Measurements from ENCODE around the gene FGF14. TPM values are rescaled to one million over a fixed set of nuclear protein-coding genes. Genes with fewer than 3 reads are reported as not detected.

The FGF14 gene
- total and polyA plus RNA-seq, 4 donors, result 19.3 to 59.7 (median 38.0) TPM

DNA sequence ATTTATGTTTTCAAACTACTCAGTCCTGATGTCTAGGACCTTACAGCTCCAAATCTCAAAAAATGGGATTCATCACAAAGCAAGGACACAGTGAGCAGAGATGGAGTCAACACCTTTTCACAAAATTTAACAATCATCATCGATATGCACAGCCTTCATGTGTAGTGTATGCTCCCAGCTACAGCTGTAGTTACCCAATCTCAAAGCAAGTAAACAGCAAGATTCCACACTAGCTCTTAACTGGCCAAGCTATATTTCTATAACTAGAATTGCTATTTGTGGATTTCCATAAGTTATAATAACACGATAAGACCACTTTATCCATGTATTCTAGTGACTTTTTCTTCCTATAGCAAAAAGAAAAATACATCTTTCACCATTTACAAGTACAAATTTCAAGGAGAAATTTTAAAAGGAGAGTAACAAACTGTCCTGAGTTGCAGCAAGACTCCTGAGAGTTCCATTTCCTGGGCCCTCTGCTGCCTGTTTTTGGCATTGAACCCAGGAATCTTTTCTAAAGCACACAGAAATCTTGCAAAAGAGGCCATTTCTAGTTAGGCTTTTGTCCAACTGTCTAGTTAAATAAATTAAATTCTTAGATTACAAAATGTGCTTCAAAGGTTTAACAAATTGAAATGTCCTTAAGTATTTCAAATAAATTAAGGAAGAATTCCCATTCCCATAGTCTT lies 460.6 kb downstream of the FGF14 start:
- Histone ChIP-seq H3K27me3 (ENCODE audit: control insufficient read depth, insufficient read depth, low read length) (no peaks in the 10 kb centered on the region), H3K4me1 (ENCODE audit: control insufficient read depth, insufficient read depth, low read length) (no peaks in the 10 kb centered on the region), H3K4me3 (ENCODE audit: low read depth, low read length) (no peak overlapping the region), H3K9me3 (ENCODE audit: control insufficient read depth, insufficient read depth, low read length) (no peaks in the 10 kb centered on the region), H3K36me3 (ENCODE audit: control insufficient read depth, insufficient read depth, low read length) (no peaks in the 10 kb centered on the region), H3K27ac (ENCODE audit: low read depth, low read length) (no peak overlapping the region)
- no CpG with 5 or more reads among the region's 2 CpGs for WGBS (ENCODE audit: insufficient coverage)
- peak in 2 of 6 donors; percentile 54 to 63 for DNase-seq (ENCODE audit: low read depth in 4 of 6, low spot score in 6 of 6)

GRCh38 chr13:101939370-101939769 lies 462.5 kb downstream of the FGF14 start:
- H3K27me3 ChIP-seq (ENCODE audit: control insufficient read depth, insufficient read depth, low read length), result no peaks in the 10 kb centered on the region
- H3K4me3 ChIP-seq (ENCODE audit: low read depth, low read length), result no peak overlapping the region
- no peaks in the 10 kb centered on the region for H3K36me3 ChIP-seq (ENCODE audit: control insufficient read depth, insufficient read depth, low read length)
- no peak overlapping the region for H3K27ac ChIP-seq (ENCODE audit: low read depth, low read length)
- no peak for DNase-seq (ENCODE audit: low read depth in 4 of 6, low spot score in 6 of 6)
- no CpG with 5 or more reads among the region's 2 CpGs for WGBS (ENCODE audit: insufficient coverage)
- no peaks in the 10 kb centered on the region for H3K9me3 ChIP-seq (ENCODE audit: control insufficient read depth, insufficient read depth, low read length)
- no peaks in the 10 kb centered on the region for H3K4me1 ChIP-seq (ENCODE audit: control insufficient read depth, insufficient read depth, low read length)

- WGBS (ENCODE audit: insufficient coverage), result 100% methylated on average over 1 of the region's 2 CpGs
- Histone ChIP-seq H3K4me3 (ENCODE audit: low read depth, low read length) (no peak overlapping the region), H3K36me3 (ENCODE audit: control insufficient read depth, insufficient read depth, low read length) (no peaks in the 10 kb centered on the region), H3K27me3 (ENCODE audit: control insufficient read depth, insufficient read depth, low read length) (no peaks in the 10 kb centered on the region), H3K4me1 (ENCODE audit: control insufficient read depth, insufficient read depth, low read length) (no peaks in the 10 kb centered on the region), H3K9me3 (ENCODE audit: control insufficient read depth, insufficient read depth, low read length) (no peaks in the 10 kb centered on the region), H3K27ac (ENCODE audit: low read depth, low read length) (no peak overlapping the region)
- DNase-seq (ENCODE audit: low read depth in 4 of 6, low spot score in 6 of 6), result no peak
Observed at GRCh38 chr13:101935828-101936227, 466.0 kb downstream of the FGF14 start.

DNA sequence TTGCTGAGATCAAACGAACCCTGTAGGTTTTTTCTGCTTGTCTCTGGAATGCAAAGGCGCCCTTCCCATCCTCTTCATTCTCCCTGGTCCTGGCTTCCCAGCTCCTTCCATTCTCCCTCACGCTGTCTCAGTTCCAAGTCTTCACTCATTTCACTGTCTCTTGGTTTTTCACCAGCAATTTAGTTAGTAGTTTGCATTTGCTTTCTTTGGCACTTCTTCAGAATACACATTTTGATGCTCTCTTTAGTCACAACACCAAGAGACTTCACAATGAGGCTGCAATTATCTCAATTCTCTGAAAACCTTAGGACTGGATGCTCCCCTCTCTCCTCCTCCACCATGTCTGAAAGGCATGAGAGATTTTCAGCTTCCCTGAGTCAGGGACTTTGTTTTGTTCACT lies 470.7 kb downstream of the FGF14 start:
- Histone ChIP-seq H3K4me3 (ENCODE audit: low read depth, low read length) (no peak overlapping the region), H3K4me1 (ENCODE audit: control insufficient read depth, insufficient read depth, low read length) (no peaks in the 10 kb centered on the region), H3K27ac (ENCODE audit: low read depth, low read length) (no peak overlapping the region), H3K9me3 (ENCODE audit: control insufficient read depth, insufficient read depth, low read length) (no peaks in the 10 kb centered on the region), H3K36me3 (ENCODE audit: control insufficient read depth, insufficient read depth, low read length) (no peaks in the 10 kb centered on the region), H3K27me3 (ENCODE audit: control insufficient read depth, insufficient read depth, low read length) (no peaks in the 10 kb centered on the region)
- peak in 1 of 6 donors; percentile 53 for DNase-seq (ENCODE audit: low read depth in 4 of 6, low spot score in 6 of 6)
- 63% methylated on average over 3 of the region's 3 CpGs for WGBS (ENCODE audit: insufficient coverage)

- H3K4me1 ChIP-seq (ENCODE audit: control insufficient read depth, insufficient read depth, low read length), result no peaks in the 10 kb centered on the region
- WGBS (ENCODE audit: insufficient coverage), result no CpG with 5 or more reads among the region's 2 CpGs
- H3K36me3 ChIP-seq (ENCODE audit: control insufficient read depth, insufficient read depth, low read length), result no peaks in the 10 kb centered on the region
Observed at GRCh38 chr13:101930331-101930730, 471.5 kb downstream of the FGF14 start.

GRCh38 chr13:101925731-101926130 lies 476.1 kb downstream of the FGF14 start:
- H3K36me3 ChIP-seq (ENCODE audit: control insufficient read depth, insufficient read depth, low read length), result no peaks in the 10 kb centered on the region
- no peak overlapping the region for H3K27ac ChIP-seq (ENCODE audit: low read depth, low read length)
- DNase-seq (ENCODE audit: low read depth in 4 of 6, low spot score in 6 of 6), result peak in 1 of 6 donors; percentile 38
- WGBS (ENCODE audit: insufficient coverage), result 67% methylated on average over 2 of the region's 2 CpGs
- H3K9me3 ChIP-seq (ENCODE audit: control insufficient read depth, insufficient read depth, low read length), result no peaks in the 10 kb centered on the region
- H3K4me3 ChIP-seq (ENCODE audit: low read depth, low read length), result no peak overlapping the region
- no peaks in the 10 kb centered on the region for H3K4me1 ChIP-seq (ENCODE audit: control insufficient read depth, insufficient read depth, low read length)
- peaks cover 3% of the 10 kb centered on the region for H3K27me3 ChIP-seq (ENCODE audit: control insufficient read depth, insufficient read depth, low read length)

More at GRCh38 chr13:101930331-101930730, 471.5 kb downstream of the FGF14 start:
- Histone ChIP-seq H3K27ac (ENCODE audit: low read depth, low read length) (no peak overlapping the region), H3K9me3 (ENCODE audit: control insufficient read depth, insufficient read depth, low read length) (no peaks in the 10 kb centered on the region), H3K4me3 (ENCODE audit: low read depth, low read length) (no peak overlapping the region), H3K27me3 (ENCODE audit: control insufficient read depth, insufficient read depth, low read length) (no peaks in the 10 kb centered on the region)
- DNase-seq (ENCODE audit: low read depth in 4 of 6, low spot score in 6 of 6), result no peak

- H3K4me3 ChIP-seq (ENCODE audit: low read depth, low read length), result peak overlapping the region; percentile 48
- H3K27me3 ChIP-seq (ENCODE audit: control insufficient read depth, insufficient read depth, low read length), result peaks cover 44% of the 10 kb centered on the region
- DNase-seq (ENCODE audit: low read depth in 4 of 6, low spot score in 6 of 6), result peak in 2 of 6 donors; percentile 70 to 92
- WGBS (ENCODE audit: insufficient coverage), result under 1% methylated on average over 18 of the region's 24 CpGs
- H3K27ac ChIP-seq (ENCODE audit: low read depth, low read length), result peak overlapping the region; percentile 2
- H3K9me3 ChIP-seq (ENCODE audit: control insufficient read depth, insufficient read depth, low read length), result no peaks in the 10 kb centered on the region
- H3K4me1 ChIP-seq (ENCODE audit: control insufficient read depth, insufficient read depth, low read length), result peaks cover 30% of the 10 kb centered on the region
- H3K36me3 ChIP-seq (ENCODE audit: control insufficient read depth, insufficient read depth, low read length), result no peaks in the 10 kb centered on the region
Observed at GRCh38 chr13:101919541-101920181, 482.2 kb downstream of the FGF14 start.

DNA sequence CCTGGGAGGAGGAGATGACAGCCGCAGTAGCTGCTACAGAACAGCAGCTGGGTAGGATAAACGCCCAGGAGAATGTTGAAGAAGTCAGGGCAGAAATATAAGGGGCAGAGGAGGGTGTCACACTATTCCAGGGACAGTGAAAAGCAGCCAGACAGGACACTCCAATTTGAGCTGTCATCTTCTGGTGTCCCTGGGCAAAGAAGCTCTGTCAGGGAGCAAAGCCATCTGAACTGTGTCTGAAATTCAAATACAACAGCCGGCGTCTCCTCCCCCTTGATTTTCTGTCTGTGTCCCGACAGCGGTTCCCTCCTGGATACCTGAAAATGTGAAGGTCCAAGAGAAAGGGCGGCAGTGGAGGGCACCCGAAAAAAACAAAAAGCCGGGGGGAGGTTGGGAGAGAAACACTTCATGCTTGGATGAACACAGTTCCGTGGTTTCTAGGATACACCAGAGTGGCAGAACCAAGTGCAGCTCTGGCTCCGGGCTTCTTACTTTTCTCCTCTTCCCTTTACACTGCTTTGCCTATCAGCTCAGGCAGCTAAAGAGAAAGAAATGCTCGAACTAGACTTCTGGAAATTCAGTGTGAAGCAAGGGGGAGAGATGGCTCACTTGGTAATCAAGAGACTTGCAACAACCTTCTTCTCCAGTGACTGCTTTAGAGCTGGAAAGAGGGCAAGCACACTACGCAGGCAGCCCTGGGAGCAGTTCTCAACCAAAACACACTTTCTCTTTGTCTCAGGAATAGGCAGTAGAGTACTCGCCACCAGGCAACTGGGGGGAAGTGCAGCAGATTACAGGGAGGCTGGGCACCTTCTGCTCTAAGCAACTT lies 483.8 kb downstream of the FGF14 start:
- Histone ChIP-seq H3K4me3 (ENCODE audit: low read depth, low read length) (peak overlapping the region; percentile 20), H3K27ac (ENCODE audit: low read depth, low read length) (peak overlapping the region; percentile 45), H3K27me3 (ENCODE audit: control insufficient read depth, insufficient read depth, low read length) (peaks cover 47% of the 10 kb centered on the region), H3K9me3 (ENCODE audit: control insufficient read depth, insufficient read depth, low read length) (no peaks in the 10 kb centered on the region), H3K36me3 (ENCODE audit: control insufficient read depth, insufficient read depth, low read length) (no peaks in the 10 kb centered on the region), H3K4me1 (ENCODE audit: control insufficient read depth, insufficient read depth, low read length) (peaks cover 30% of the 10 kb centered on the region)
- WGBS (ENCODE audit: insufficient coverage), result 9% methylated on average over 6 of the region's 14 CpGs
- peak in 4 of 6 donors; percentile 46 to 89 (median 64) for DNase-seq (ENCODE audit: low read depth in 4 of 6, low spot score in 6 of 6)

DNA sequence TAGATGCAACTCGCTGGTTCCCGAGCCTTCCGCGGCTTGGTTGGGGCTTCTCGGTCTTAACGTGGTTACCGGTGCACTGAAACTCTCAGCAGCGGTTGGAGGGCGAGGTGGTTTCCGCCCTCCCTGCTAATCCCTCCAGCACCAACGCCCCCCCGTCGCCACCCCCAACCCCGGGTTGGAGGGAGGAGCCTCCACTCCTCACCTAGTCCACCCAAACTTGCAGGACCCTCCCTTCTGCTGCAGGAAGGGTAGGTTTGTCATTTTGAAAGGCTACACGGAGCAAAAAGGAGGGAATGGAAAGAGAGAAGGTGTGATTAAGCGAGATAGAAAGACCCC lies 484.4 kb downstream of the FGF14 start:
- H3K4me3 ChIP-seq (ENCODE audit: low read depth, low read length), result peak overlapping the region; percentile 20
- peak in 3 of 6 donors; percentile 52 to 92 (median 52) for DNase-seq (ENCODE audit: low read depth in 4 of 6, low spot score in 6 of 6)
- H3K27me3 ChIP-seq (ENCODE audit: control insufficient read depth, insufficient read depth, low read length), result peaks cover 47% of the 10 kb centered on the region
- no peaks in the 10 kb centered on the region for H3K9me3 ChIP-seq (ENCODE audit: control insufficient read depth, insufficient read depth, low read length)
- 0% methylated on average over 7 of the region's 16 CpGs for WGBS (ENCODE audit: insufficient coverage)
- no peaks in the 10 kb centered on the region for H3K36me3 ChIP-seq (ENCODE audit: control insufficient read depth, insufficient read depth, low read length)
- peaks cover 30% of the 10 kb centered on the region for H3K4me1 ChIP-seq (ENCODE audit: control insufficient read depth, insufficient read depth, low read length)
- H3K27ac ChIP-seq (ENCODE audit: low read depth, low read length), result no peak overlapping the region

Measured in spinal cord (tissue), 10 donors.